Measurements from ENCODE around the gene SLC12A4.

DNA sequence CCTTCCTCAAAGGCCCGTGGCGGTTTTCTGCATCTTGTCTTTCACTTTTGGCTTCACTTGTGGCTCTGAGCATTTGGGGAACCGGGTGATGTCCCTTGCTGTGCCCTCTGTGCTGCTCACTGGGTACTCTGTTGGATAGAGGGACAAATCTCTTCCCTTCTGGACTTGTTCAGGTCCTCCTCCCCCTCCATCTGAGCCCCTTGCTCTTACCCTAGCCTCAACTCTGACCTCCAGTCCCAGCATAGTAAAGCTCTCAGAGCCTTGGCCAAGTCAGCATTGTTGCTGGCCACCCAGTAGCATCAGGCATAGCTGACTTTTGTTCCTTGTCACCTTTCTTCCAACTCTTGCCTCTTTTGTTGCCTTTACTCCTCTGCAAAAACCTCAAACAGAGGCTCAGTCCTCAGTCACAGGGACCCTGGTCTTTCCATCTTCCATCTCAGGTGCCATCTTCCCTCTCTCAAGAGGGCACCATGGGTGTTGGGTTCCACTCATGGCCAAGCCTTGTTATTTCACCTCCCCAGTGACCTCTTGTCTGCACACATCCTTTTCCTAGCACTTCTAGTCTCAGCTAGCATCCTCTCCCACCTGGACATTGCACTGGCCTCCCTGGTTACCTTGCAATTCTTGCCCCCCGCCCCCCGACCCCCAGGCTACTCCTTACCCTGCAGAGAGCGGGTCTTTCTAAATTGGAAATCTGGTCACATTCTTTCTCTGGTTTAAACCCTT, 31.4 kb downstream of the SLC12A4 start:
- TF ChIP-seq, protein P1, sequence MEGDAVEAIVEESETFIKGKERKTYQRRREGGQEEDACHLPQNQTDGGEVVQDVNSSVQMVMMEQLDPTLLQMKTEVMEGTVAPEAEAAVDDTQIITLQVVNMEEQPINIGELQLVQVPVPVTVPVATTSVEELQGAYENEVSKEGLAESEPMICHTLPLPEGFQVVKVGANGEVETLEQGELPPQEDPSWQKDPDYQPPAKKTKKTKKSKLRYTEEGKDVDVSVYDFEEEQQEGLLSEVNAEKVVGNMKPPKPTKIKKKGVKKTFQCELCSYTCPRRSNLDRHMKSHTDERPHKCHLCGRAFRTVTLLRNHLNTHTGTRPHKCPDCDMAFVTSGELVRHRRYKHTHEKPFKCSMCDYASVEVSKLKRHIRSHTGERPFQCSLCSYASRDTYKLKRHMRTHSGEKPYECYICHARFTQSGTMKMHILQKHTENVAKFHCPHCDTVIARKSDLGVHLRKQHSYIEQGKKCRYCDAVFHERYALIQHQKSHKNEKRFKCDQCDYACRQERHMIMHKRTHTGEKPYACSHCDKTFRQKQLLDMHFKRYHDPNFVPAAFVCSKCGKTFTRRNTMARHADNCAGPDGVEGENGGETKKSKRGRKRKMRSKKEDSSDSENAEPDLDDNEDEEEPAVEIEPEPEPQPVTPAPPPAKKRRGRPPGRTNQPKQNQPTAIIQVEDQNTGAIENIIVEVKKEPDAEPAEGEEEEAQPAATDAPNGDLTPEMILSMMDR (conservative IDR thresholded peaks at IDR 0.05; ENCODE audit: low read depth, low read length), result no peak
- no peak for TF ChIP-seq EZH2 (IDR thresholded peaks at IDR 0.05; ENCODE audit: borderline replicate concordance, low read depth, low read length, poor library complexity, severe bottlenecking)
